LNCAP (cell line): ENCODE data around the gene LIPC.

Experiments used
- CTCF ChIP-seq: fragments of 450-650 bp; IDR thresholded peaks from 2 replicates; pipeline ENCODE4 v1.5.1; 2017; ENCODE audit warnings: mild to moderate bottlenecking

Gene LIPC

DNA sequence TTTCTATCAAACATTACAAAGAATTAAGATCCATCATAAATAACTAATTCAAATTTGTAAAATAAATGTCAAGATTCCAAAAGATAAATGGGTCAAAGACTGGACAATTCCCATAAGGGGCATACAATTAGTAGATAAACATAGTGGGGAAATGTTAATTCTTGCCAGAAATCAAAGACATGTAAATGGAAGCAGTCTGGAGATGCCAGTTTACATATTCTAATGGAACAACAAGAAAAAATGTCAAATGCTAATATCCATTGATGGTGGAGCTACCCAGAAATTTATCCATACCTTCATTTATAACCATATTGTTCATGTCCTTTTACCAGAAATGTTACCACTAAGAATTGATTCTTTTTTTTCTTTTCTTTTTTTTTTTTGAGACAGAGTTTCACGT lies 13.7 kb upstream of the LIPC start:
- TF ChIP-seq CTCF, result no peak

GRCh38 chr15:58419803-58420524 lies 11.8 kb upstream of the LIPC start:
- no peak for TF ChIP-seq CTCF

DNA sequence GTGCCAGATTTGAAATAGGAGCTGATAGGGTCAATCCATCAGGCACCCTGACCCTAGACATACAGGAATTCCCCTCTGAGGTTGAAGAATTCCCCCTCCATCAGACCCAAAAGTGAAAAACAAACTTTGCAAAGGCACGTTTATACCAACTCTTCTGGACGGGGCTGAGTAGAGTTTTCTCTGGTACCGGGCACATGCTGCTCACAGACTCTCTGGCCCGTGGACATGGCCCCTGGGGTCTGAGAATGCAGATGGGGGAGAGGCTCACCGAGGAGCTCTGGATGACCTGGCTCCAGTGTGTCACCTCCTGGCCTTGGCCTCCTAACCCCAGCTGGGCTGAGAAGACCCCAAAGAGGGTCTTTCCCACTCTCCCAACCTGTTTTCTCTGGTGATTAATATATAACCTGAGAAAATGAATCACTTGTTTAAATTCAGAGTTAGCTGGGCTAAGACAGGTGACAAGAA lies 11.2 kb upstream of the LIPC start:
- no peak for TF ChIP-seq CTCF

- no peak for TF ChIP-seq CTCF
Observed at GRCh38 chr15:58423205-58423604, 8.6 kb upstream of the LIPC start.

DNA sequence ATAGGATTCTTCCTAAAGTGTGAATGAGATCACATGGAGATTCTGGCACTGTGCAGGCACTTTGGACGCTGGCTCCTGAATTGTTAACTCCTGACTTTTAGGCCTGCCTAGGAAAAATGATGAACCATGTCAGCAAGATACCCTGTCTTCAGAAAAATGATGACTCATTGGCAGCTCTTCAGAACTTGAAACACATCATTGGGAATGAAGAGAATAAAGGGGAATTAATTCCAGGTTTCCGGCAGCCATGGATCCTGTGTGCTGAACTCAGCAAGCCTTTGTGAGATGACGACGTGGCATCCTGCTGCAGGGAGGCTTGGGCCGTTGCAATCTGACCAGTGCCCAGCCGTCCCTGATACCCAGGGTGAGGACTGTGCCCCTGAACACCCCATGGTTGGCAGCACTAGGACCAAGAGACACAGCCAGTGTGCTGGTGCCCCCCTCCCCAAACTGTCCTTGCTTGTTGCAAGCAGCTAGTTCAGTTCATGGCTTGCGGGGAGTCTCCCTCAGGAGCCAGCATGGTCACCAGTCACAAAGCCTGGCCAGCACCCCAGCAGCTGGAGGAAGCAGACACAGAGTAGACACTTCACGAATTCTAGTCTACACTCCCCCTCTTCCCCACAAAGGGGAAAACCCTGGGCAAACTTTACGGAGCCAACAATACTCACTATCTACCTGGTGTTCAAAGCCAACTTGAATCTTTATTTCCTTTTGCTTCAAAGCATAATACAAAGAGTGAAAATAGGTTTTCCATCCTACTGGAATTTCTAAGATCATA lies 7.8 kb upstream of the LIPC start:
- TF ChIP-seq CTCF, result no peak

DNA sequence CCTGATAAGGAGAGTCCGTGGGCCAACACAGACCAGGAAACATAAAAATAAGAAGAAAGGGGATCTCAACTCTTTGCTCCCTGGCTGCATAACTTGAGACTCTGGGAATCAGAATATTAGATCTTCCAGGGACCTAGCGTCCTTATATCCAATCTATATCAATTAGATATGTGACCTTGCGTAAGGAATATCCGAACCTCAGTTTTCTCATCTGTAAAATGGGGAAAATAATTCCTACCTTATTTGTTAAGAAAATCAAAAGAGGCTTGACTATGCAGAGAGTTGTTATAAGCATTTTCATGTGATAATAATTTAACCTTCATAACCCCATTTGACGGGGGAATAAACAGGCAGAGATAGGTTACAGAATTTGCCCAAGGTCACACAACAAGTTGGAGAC lies 7.1 kb upstream of the LIPC start:
- TF ChIP-seq CTCF, result no peak

DNA sequence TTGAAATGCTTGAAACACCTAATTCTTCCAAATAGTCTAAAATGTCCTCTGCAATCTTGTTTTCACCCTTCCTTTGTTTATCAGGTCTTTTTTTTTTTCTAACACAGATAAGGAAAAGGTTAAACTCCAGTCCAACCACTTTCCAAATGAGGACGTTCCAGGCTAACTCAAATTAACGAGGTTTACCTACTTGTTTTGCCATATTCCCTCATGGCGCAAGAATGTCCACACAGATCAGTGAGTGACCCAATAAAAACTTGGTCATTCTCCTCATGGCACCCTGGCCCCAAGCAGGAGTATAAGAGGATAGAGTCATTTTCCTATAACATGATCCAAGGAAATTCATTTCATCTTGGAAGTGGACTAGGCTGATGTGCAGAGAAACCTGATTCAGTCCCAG lies 6.6 kb upstream of the LIPC start:
- no peak for TF ChIP-seq CTCF
